GM13977 (cell line): ENCODE data around the gene RSBN1L.
"Not testable (repeated sequence)": the region's sequence is repeated elsewhere in the genome, so short reads cannot be mapped to it uniquely, and the experiment has no call there.

Source experiments
- DNase-seq: peaks from one replicate; pipeline ENCODE4 v3.0.0; 2012; ENCODE audit warnings: low spot score
- CTCF ChIP-seq: IDR thresholded peaks from 2 replicates; pipeline ENCODE4 v1.5.1; 2012; ENCODE audit warnings: mild to moderate bottlenecking, control low read depth; ENCODE audit not compliant: insufficient read depth; ENCODE audit errors: extremely low read depth, missing control alignments
- in situ Hi-C: fragments of 300-500 bp; cut with MboI; formaldehyde crosslinking; loops from one replicate; pipeline ENCODE4 v1.12.0; 2022; ENCODE audit warnings: low sequenced_read_pairs, low pct_unique_long_range_greater_than_20kb, mixed read lengths, inconsistent platforms; ENCODE audit not compliant: unreplicated experiment

Gene RSBN1L

DNA sequence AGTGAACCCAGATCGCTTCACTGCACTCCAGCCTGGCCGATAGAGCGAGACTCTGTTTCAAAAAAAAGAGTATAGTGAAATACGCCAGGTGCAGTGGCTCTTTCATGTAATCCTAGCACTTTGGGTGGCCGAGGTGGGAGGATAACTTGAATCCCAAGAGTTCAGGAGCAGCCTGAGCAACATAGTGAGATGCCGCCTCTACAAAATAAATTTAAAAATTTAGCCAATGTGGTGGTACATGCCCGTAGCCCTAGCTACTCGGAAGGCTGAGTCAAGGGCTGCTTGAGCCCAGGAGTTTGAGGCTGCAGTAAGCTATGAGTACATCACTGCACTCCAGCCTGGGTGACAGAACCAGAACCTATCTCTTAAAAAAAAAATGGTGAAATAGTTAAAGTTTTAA is 74.1 kb downstream of the RSBN1L start:
- in situ Hi-C loops: no loop called here
- TF ChIP-seq CTCF: no peak
- DNase-seq: no peak

- in situ Hi-C loops: no loop called here
- no peak for TF ChIP-seq CTCF
- DNase-seq: no peak
Measured at GRCh38 chr7:77771901-77772300, 75.6 kb downstream of the RSBN1L start.

DNA sequence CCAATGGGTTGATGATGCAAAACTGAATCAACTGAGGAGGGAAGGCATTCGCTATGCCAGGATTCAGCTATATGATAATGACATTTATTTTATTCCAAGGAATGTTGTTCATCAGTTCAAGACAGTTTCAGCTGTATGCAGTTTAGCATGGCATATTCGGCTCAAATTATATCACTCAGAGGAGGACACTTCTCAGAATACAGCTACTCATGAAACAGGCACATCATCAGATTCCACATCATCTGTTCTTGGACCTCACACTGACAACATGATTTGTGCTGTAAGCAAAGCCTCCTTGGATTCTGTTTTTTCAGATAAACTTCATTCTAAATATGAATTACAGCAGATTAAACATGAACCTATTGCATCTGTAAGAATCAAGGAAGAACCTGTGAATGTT is 82.3 kb downstream of the RSBN1L start:
- TF ChIP-seq CTCF: no peak
- no peak for DNase-seq
- in situ Hi-C loops: no loop called here

DNA sequence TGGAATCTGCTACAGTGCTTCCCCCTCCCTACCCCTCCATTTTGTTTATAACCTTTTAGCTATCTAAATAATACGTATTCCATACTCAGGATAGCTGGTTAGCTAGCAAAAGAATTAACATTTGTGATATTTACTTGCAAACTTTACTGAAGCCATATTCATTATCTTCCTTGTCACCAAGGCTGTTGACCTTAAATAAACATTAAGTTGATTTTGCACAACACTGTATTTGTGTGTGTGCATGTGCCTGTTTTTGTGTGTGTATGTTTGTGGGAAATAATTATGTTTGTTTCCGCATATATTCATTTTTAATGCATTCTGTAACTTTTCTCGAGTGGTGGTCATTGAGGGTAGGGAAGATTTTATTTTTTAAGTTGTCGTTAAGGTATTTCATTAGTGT is 86.1 kb downstream of the RSBN1L start:
- in situ Hi-C loops: no loop called here
- DNase-seq: no peak
- no peak for TF ChIP-seq CTCF

DNA sequence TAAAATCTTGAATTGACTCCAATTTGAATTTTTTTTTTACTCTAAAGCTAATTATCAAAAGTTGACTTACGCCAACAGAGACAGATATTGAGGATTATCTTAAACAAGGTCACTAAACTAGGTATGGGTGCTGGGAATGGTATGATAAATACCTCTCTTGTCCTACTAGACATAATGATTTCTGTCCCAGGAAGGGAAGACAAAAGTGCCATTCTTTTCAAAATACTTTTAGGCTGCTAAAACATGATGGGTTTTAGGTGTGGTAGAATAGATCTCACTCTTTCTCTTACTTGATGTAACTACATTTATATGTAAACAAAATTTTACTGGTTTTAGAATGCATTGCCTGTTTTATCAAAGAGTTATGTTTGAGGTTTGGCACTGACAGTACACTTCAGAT is 86.9 kb downstream of the RSBN1L start:
- in situ Hi-C loops: no loop called here
- no peak for TF ChIP-seq CTCF
- no peak for DNase-seq

DNA sequence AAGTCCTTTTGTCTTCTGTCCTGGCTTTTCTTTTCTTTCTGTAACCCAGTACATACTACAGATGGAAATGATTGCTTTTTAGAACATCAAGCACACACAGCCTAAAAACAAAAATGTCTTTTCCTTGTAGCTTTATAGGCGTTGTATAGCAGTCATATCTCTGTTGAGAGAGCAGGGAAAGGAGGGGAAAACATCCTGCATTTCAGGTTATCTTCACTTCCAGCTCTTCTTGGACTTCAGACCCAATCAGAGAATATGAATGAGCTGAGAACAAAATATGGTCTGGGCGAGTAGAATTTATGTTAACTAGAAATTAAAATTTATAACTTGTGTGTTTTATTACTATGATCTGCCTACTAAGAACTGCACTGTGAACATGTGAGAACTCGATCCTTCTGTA is 87.3 kb downstream of the RSBN1L start:
- TF ChIP-seq CTCF: no peak
- in situ Hi-C loops: no loop called here
- DNase-seq: no peak

- DNase-seq, in situ Hi-C loops: not testable (repeated sequence)
Measured at GRCh38 chr7:77784426-77784825, 88.2 kb downstream of the RSBN1L start.

GRCh38 chr7:77786018-77786417 is 89.8 kb downstream of the RSBN1L start:
- TF ChIP-seq CTCF: no peak
- in situ Hi-C loops: no loop called here
- no peak for DNase-seq
